NCI-H446 (cell line): ENCODE measurements around the gene CIC.

Experiments used
- DNase-seq, 2 experiments: peaks; one replicate each; lab custom pipeline; 2025; lab: John Stamatoyannopoulos, UW

Gene CIC

GRCh38 chr19:42268704-42269477, at the start of gene CIC:
TSS of gene CIC (plus strand) at chr19:42269252. CDS start at chr19:42271784, 2,532 bp downstream.
- peak; percentile 100 for DNase-seq

- peak; percentile 97 to 99 for DNase-seq
These were observed 49.0 kb upstream of the CIC start, which contains the start of gene ZNF526 for GRCh38 chr19:42219812-42220750. TSS of gene ZNF526 (plus strand) at chr19:42220312. CDS start at chr19:42224404, 4,092 bp downstream.

GRCh38 chr19:42220751-42221097, 48.3 kb upstream of the CIC start:
- DNase-seq, result no peak

DNA sequence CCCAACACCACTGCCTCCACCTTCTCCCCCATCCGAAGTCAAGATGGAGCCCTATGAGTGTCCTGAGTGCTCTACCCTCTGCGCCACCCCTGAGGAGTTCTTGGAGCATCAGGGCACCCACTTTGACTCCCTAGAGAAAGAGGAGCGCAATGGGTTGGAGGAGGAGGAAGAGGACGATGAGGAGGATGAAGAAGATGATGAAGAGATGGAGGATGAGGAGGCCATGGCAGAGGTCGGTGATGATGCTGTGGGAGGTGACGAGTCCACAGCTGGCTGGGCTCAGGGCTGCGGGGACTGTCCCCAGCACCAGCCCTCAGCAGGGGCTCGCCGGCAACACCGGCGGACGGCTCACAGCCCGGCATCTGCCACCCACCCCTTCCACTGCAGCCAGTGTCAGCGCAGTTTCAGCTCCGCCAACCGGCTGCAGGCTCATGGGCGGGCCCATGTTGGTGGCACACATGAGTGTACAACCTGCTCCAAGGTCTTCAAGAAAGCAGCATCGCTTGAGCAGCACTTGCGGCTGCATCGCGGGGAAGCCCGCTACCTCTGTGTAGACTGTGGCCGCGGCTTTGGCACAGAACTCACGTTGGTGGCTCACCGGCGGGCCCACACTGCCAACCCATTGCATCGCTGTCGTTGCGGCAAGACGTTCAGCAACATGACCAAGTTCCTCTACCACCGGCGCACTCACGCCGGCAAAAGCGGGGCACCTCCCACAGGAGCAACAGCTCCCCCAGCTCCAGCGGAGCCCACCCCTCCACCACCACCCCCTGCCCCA, 43.9 kb upstream of the CIC start:
- DNase-seq, result no peak

DNA sequence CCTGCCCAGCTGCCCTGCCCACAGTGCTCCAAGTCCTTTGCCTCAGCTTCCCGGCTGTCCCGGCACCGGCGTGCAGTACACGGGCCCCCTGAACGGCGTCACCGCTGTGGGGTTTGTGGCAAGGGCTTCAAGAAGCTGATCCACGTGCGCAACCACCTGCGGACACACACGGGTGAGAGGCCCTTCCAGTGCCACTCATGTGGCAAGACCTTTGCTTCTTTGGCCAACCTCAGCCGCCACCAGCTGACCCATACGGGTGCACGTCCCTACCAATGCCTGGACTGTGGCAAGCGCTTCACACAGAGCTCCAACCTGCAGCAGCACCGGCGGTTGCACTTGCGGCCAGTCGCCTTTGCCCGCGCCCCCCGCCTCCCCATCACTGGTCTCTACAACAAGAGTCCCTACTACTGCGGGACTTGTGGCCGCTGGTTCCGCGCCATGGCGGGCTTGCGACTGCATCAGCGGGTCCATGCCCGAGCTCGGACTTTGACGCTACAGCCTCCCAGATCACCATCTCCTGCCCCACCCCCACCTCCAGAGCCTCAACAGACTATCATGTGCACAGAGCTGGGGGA, 43.2 kb upstream of the CIC start:
- DNase-seq, result no peak

GRCh38 chr19:42226886-42227285, 42.2 kb upstream of the CIC start:
- no peak for DNase-seq

DNA sequence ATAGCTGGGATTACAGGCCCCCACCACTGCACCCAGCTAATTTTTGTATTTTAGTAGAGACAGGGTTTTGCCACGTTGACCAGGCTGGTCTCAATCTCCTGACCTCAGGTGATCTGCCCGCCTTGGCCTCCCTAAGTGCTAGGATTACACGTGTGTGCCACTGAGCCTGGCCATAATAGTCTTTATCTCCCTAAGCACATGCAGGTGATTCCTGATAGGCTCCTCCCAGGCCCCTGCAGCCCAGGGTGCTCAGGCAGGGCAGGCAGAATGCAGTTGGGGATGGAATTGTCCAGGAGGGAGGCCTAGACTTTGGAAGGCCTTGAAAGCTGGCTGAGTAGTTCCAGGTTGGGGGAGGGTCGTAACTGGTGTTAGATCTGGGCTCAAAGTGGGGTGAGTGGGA, 40.4 kb upstream of the CIC start:
- no peak for DNase-seq

- DNase-seq, result no peak
These were observed 39.7 kb upstream of the CIC start for GRCh38 chr19:42229301-42229854.

DNA sequence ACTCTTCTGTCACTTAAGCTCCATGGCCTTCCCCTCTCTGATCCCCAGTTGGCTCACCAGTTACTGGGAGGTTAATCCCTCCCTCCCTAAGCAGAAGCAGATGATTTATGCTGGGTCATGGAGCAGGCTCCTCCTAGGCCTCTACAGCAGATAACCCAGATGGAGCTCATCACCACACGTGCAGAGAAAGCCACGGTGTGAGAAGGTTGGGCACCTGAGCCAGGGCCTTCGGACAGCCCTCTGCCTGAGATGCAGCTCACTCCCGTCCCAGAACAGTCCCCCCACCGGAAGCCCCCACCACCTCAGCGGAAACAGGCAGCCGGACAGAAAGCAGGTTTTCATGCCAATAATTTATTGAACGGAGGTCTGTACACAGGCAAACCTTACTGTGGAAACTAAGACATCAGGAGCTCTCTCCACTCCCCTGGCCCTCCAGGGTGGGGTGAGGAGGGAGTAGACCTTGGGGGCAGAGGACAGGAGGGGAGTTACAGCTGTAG, 39.1 kb upstream of the CIC start:
- no peak for DNase-seq

- no peak for DNase-seq
These were observed 38.5 kb upstream of the CIC start for GRCh38 chr19:42230571-42230970.

- no peak for DNase-seq
These were observed 36.6 kb upstream of the CIC start for GRCh38 chr19:42232435-42232834.

DNA sequence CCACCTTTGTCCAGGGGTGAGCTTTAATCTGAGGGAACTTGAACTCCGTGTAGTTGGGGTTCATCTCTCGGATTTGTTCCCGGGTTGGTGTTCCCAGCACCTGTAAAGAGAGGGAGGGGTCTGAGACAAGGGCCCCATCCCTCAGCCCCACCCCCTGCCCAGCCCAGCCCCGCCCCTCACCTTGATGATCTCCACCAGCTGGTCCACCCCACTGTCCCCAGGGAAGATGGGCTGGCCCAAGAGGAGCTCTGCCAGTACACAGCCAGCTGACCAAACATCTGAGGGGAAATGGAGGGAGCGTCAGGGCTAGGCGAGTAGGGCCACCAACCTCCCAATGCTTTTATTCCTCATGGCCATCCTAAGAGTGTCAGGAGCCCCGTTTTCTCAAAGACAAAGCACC, 35.9 kb upstream of the CIC start:
- DNase-seq, result no peak

GRCh38 chr19:42233678-42234292, 35.3 kb upstream of the CIC start:
- no peak for DNase-seq

DNA sequence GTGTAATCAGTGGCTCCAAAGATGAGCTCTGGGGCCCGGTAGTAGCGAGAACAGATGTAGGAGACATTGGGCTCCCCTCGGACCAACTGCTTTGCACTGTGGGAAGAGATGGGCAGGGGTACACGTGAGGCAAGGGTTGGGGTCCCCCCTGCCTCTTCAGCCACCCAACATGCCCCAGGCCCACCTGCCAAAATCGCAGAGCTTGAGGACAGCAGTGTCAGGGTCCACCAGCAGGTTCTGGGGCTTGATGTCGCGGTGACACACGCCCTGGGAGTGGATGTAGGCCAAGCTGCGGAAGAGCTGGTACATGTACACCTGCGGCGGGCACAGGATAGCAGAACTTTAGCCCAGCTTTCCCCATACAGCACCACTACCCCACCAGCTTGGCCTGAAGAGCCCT, 34.7 kb upstream of the CIC start:
- no peak for DNase-seq

DNA sequence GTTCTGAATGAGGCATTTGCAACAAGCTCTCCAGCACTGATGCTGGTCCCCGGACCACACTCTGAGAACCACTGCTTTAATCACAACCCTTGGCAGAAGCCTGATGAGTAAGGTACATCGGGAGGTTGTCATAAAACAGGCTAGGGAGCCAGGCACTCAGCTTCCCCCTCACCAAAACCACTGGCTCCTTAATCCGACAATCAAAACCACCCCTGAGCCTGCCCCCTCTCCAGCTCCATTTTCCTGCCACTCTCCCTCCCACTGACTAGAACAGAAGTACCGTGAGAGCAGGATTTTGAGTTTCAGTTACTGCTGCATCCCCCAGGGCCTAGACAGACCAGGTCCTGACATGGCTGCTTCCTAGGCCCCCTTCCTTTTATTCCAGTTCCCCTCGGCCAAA, 33.9 kb upstream of the CIC start:
- DNase-seq, result no peak

DNA sequence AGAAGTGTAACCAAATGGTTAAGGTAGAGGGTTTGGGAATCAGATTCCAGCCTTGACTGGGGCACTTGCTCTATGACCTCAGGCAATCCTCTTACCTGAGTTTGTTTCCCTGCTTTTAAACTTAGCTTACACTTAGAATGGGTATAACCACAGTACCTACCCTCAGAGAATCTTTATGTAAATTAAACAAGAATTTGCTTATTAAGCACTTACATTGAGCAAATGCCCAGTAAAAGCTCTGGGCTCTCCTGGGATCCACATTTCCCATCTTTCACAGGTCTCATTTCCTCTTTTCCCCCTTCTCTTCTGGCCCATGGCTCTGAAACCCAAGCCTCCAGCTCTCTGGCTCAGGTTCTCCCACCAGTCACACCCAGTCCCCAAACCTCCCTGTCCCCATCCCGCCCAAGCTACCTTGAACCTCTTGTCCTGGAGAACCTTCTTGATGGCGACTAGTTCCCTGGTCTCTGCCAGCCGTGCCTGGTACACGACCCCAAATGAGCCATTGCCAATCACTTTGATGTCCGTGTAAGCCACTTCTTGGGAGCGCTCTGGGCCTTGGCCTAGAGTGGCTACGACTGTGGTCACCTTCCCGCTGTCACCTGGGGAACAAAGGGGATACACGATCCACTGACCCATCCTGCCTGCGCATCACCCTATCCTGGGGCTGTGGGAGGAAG, 29.4 kb upstream of the CIC start:
- DNase-seq, result no peak

- no peak for DNase-seq
These were observed 27.8 kb upstream of the CIC start for GRCh38 chr19:42241279-42241678.

DNA sequence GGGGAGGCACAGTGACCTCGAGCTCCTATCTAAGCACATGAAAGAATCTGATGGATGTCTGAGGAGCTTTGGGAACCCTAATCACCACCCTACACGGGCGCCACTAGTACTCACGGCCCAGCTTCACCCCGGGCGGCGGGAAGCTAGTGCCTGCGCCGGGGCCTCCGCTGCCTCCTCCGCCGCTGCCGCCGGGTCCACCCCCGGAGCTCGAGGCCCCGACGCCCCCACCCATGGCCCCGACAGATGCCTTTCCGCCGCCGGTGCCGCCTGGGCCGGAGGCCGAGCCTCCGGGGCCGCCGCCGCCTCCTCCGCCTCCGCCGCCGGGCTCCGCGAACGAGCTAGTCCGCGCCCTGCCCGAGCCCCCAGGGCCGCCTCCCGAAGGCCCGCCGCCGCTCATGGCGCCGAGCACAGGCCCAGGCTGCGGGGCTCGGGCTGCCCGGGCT, 27.0 kb upstream of the CIC start:
- DNase-seq, result no peak

DNA sequence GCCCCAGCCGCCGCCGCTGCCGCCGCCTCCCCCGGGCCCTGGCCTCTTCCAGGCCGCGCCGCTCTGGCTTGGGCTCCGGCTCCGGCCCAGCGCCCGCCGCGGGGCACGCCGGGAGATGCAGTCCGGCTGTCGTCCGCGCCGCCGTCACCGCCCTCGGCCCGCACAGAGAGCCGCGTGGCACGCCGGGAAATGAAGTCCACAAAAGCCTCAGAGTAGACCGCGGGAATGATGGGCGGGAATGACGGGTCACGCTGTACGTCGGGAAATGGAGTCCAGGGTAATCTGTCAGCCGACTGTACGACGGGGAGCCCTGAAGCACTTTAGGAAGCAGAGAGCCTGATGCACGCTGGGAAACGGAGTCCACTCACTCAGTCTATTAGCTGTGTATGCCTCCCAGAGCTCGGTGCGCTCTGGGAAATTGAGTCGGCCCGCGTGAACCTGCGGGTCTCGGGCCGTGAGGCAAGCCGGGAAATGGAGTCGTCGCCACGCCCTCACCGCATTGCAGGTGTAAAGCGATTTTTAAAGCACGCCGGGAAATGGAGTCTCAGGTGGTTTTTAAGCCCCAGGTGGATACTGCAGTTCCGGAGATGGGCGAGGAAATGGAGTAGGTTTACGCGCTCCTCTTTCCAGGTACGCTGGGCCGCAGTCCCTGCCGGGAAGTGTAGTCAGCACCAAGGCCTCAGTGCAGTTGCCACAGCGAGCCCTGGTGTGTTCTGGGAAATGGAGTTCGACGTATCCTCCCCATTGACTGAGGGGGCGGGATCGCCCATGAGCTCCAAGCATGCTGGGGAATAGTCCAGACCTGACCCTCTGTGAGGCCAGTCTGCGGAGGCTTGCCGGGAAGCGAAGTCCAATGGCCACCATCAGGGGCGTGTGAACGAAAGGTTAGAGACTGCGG, 26.3 kb upstream of the CIC start, which contains the start of gene GSK3A:
GSK3A (minus strand) TSS at position 91 of the 898 bp plus-strand sequence. CDS start 137 bp downstream, outside the sequence.
- DNase-seq, result peak; percentile 97 to 99
